ENCODE results near the gene GALNT11.

The GALNT11 gene

DNA sequence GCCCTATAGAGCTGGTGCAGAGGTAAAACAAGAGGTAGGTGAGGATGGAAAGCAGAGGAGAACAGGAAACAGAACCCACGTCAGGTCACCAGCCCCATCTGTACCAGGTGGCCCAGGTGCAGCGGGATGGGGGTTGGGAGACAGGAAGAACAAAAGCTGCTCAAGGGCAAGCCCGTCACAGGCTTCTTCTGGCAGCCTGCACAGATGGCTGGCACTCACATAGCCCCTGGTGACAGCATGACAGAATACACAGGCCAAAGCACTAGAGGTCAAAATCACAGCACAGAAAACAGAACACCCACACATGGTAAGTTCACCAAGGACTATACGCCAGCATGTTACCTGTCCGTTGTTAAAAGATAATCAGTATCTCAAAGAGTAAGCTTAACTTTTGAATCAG, 126.8 kb downstream of the GALNT11 start:
- no peak for DNase-seq

DNA sequence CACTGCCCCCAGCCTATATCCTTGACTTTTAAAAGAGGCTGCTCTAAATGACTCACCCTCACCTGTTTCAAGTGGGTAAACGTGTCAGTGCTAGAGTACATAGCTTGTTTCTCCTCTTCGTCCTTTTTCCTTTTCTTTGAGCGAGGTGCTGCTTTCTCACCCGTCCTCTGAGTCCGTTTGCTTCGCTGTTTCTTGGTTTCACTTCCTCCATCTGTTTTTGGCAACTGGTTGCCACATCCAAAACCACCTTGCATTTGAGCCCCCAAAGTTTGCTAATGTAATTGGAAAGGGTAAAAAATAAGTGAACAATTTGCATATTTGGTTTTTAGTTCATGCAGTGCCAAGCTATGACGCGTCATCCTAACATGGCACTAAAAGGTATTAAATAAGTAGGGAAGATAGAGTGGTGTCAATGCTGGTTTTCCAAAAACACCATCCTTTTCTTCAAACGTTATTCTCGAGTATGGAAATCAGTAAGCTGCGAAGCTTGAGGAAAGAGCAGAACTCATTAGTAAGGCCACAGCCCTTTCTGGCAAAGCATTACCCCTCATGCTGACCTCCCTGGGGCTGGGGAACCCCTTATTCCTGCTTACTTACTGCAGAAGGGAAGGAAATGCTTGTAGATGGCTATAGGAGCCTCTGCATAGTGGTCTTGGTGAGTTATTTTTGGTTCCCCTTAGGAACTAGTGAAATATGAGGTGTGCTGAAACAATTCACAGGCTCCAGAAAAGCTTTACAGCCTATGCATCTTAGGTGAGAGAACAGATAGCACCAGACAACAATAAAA, 133.5 kb downstream of the GALNT11 start:
- DNase-seq = peak in 1 of 5 experiments; percentile 14

DNA sequence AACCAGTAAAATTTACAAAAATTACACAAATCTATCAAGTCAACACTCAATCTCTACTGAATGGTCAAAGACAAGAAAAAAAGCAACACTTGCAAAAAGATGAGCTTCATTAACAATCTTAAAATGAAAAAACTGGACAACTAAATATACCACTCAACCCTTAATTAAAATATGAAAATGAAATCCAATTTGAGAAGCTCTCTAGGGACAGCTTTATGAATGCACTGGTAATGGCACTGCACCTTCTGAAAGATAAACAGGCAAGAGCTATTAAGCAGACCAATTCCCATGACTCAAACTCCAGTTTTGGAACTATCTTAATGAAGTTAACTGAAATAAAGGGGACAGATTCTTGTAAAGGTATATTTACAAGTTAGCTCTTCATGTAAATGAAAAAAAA, 135.7 kb downstream of the GALNT11 start:
- DNase-seq = no peak

DNA sequence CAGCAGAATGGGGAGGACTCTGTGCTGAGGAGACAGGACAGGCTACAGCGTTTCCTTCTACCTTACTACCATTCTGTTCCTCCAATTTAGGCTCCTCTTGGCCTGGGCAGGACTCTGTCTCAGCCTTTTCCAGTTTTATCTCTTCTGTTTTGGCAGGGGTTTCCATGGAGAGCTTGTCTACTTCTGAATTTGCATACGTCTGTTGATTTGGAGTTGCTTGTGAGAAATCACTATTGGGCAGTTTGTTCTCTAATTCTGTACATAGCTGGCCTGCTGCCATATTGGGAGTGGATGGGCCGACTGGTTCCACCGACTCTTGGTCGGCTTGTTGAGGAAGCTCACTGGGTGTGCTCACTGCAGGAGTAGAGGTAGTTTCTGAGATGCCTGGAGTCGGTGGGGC, 136.8 kb downstream of the GALNT11 start:
- DNase-seq = no peak
